ENCODE measurements around the gene FGF9.
A peak's percentile ranks its signal among the peaks of the same experiment; 100 is the strongest.

The FGF9 gene

DNA sequence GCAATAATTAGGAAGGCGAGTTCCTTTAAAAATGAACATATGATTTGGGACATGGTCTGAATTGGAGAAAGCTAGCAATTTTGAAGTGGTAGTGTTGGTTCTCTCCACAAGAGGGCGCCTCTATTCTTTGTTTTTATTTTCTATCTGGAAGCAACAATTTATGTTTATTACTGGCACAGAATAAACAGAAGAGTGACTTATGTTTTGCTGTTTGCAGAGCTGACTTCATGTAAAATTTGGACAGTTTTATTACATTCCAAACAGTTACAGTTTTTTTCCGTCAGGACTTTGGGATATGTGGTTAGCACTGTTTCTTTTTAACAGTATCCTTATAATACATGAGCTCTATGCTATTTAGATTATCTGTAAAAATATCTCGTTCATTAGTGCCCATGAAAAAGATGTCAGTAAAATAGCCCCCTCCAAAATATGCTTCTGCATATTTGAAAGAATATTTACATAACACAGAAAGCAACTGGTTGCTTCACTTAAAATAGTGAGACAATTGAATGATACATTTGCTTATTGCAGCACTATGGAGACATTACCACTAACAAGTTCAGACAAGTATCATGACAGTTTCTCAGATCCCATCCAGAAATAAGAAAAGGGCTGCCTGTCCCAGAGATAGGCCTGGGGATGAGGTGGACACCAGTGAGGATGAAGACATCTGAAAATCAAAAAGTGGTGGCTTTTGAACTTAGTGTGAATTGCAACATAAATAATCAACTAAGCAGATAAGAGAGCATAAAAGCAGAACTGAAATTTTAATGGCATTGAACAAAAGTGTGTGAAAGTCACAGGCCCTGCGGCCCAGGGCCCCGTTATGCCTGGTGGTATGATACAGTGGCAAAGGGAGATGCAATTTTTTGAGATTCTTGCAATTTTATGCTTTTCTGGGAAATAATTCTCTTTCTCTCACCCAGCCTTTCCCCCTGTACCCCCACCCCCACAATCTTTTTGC lies 32.3 kb upstream of the FGF9 start:
- TF ChIP-seq RAD21 (IDR thresholded peaks at IDR 0.05; ENCODE audit: low read depth) (peak; percentile 75), TCF12 (IDR thresholded peaks at IDR 0.05; ENCODE audit: low read depth) (no peak)

DNA sequence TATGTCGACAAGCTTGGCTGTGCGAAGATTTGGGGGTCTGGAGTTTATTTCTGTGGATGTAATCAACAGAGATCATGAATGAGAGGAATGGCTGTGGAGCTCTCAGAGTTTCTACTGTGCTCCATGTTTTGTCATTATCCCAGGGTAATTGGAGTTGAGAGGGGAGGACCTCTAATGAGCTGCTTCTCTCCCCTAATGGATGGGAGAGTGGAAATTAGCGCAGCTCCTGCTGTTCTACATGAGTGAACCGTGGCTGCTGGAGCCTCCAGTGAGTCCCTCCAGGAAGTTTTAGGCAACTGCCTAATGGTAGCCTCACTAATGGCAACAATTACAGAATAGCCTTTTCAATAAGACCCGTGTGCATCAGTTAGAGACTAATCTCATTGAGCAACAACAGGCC lies 31.3 kb upstream of the FGF9 start:
- TF ChIP-seq CREB1 (IDR thresholded peaks at IDR 0.05; ENCODE audit: low read depth) (no peak), CEBPB (IDR thresholded peaks at IDR 0.05) (no peak), NFIC (IDR thresholded peaks at IDR 0.05) (no peak), MAX (IDR thresholded peaks at IDR 0.05) (no peak), EGR1 (IDR thresholded peaks at IDR 0.05) (no peak), YY1 (IDR thresholded peaks at IDR 0.05; ENCODE audit: low read depth) (no peak), RAD21 (IDR thresholded peaks at IDR 0.05; ENCODE audit: low read depth) (no peak)
- TF ChIP-seq, protein P1, sequence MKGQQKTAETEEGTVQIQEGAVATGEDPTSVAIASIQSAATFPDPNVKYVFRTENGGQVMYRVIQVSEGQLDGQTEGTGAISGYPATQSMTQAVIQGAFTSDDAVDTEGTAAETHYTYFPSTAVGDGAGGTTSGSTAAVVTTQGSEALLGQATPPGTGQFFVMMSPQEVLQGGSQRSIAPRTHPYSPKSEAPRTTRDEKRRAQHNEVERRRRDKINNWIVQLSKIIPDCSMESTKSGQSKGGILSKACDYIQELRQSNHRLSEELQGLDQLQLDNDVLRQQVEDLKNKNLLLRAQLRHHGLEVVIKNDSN (IDR thresholded peaks at IDR 0.05) = no peak
- TF ChIP-seq, protein P2, sequence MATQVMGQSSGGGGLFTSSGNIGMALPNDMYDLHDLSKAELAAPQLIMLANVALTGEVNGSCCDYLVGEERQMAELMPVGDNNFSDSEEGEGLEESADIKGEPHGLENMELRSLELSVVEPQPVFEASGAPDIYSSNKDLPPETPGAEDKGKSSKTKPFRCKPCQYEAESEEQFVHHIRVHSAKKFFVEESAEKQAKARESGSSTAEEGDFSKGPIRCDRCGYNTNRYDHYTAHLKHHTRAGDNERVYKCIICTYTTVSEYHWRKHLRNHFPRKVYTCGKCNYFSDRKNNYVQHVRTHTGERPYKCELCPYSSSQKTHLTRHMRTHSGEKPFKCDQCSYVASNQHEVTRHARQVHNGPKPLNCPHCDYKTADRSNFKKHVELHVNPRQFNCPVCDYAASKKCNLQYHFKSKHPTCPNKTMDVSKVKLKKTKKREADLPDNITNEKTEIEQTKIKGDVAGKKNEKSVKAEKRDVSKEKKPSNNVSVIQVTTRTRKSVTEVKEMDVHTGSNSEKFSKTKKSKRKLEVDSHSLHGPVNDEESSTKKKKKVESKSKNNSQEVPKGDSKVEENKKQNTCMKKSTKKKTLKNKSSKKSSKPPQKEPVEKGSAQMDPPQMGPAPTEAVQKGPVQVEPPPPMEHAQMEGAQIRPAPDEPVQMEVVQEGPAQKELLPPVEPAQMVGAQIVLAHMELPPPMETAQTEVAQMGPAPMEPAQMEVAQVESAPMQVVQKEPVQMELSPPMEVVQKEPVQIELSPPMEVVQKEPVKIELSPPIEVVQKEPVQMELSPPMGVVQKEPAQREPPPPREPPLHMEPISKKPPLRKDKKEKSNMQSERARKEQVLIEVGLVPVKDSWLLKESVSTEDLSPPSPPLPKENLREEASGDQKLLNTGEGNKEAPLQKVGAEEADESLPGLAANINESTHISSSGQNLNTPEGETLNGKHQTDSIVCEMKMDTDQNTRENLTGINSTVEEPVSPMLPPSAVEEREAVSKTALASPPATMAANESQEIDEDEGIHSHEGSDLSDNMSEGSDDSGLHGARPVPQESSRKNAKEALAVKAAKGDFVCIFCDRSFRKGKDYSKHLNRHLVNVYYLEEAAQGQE (IDR thresholded peaks at IDR 0.05; ENCODE audit: low read depth) = no peak

DNA sequence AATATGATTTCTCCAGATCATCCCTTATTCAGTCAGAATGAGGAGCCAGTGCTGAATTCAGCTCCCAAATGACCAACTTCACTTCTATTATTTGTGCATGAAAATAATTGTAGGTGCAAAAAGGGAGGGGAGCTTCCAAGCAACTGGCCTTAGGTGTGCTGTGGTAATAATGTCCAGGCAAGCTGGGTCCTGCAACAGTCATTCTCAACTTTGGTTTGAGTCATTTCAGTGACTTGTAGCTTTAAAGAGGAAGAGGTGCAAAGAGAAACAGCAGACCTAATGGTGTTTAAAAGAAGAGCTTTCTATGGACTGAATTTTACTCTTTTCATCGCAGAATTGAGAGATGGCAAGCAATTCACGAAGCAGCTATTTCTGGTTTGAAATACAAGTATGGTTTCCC lies 29.2 kb upstream of the FGF9 start:
- TF ChIP-seq NFIC (IDR thresholded peaks at IDR 0.05) = no peak
- TF ChIP-seq FOXM1 (IDR thresholded peaks at IDR 0.05; ENCODE audit: borderline replicate concordance, low read depth) = no peak
- no peak for TF ChIP-seq EP300 (IDR thresholded peaks at IDR 0.05; ENCODE audit: borderline replicate concordance)
- TF ChIP-seq EGR1 (IDR thresholded peaks at IDR 0.05) = no peak
- TF ChIP-seq TAF1 (IDR thresholded peaks at IDR 0.05; ENCODE audit: low read depth) = no peak
- no peak for TF ChIP-seq TEAD4 (IDR thresholded peaks at IDR 0.05)
- TF ChIP-seq, protein P1 (IDR thresholded peaks at IDR 0.05) = no peak
- no peak for TF ChIP-seq CEBPB (IDR thresholded peaks at IDR 0.05)
- TF ChIP-seq, protein P2 (IDR thresholded peaks at IDR 0.05; ENCODE audit: low read depth) = no peak

GRCh38 chr13:21657538-21657937 lies 13.3 kb upstream of the FGF9 start:
- no peak for TF ChIP-seq CREB1 (IDR thresholded peaks at IDR 0.05; ENCODE audit: low read depth)
- no peak for TF ChIP-seq TAF1 (IDR thresholded peaks at IDR 0.05; ENCODE audit: low read depth)
- no peak for TF ChIP-seq RAD21 (IDR thresholded peaks at IDR 0.05; ENCODE audit: low read depth)
- no peak for TF ChIP-seq YY1 (IDR thresholded peaks at IDR 0.05; ENCODE audit: low read depth)
- no peak for TF ChIP-seq NFIC (IDR thresholded peaks at IDR 0.05)
- no peak for TF ChIP-seq CEBPB (IDR thresholded peaks at IDR 0.05)
- TF ChIP-seq, protein P2 (IDR thresholded peaks at IDR 0.05; ENCODE audit: low read depth) = no peak
- TF ChIP-seq FOXM1 (IDR thresholded peaks at IDR 0.05; ENCODE audit: borderline replicate concordance, low read depth) = no peak
- TF ChIP-seq, protein P1 (IDR thresholded peaks at IDR 0.05) = no peak
- TF ChIP-seq EP300 (IDR thresholded peaks at IDR 0.05; ENCODE audit: borderline replicate concordance) = no peak
- no peak for TF ChIP-seq MAX (IDR thresholded peaks at IDR 0.05)
- TF ChIP-seq TCF12 (IDR thresholded peaks at IDR 0.05; ENCODE audit: low read depth) = no peak
- no peak for TF ChIP-seq EGR1 (IDR thresholded peaks at IDR 0.05)
- TF ChIP-seq ZBTB7A (IDR thresholded peaks at IDR 0.05; ENCODE audit: low read depth) = no peak
- TF ChIP-seq TEAD4 (IDR thresholded peaks at IDR 0.05) = no peak
